Activated naive CD4-positive, alpha-beta T cell treated with anti-CD3 and anti-CD28 coated beads, Interleukin-2, amount 50 U/mL, for 16 hours (primary cell): Measurements from ENCODE around the gene ALDH1L1.
A peak's percentile ranks its signal among the peaks of the same experiment; 100 is the strongest.

Experiments
- DNase-seq: peaks from one replicate; pipeline ENCODE4 v3.0.0-alpha.2; 2020

Gene ALDH1L1

GRCh38 chr3:126116526-126116925, 63.9 kb downstream of the ALDH1L1 start:
- DNase-seq: peak; percentile 6

GRCh38 chr3:126114443-126115386, 65.7 kb downstream of the ALDH1L1 start:
- DNase-seq: peak; percentile 6

- DNase-seq: peak; percentile 10
Observed at GRCh38 chr3:126113733-126114442, 66.5 kb downstream of the ALDH1L1 start.

- DNase-seq: peak; percentile 6
Observed at GRCh38 chr3:126113238-126113555, 67.2 kb downstream of the ALDH1L1 start.

- peak; percentile 6 for DNase-seq
Observed at GRCh38 chr3:126112531-126113237, 67.7 kb downstream of the ALDH1L1 start.

- no peak for DNase-seq
Observed at GRCh38 chr3:126111566-126112475, 68.6 kb downstream of the ALDH1L1 start.

GRCh38 chr3:126111126-126111551, 69.2 kb downstream of the ALDH1L1 start:
- no peak for DNase-seq

GRCh38 chr3:126110431-126111125, 69.8 kb downstream of the ALDH1L1 start:
- DNase-seq: no peak

- no peak for DNase-seq
Observed at GRCh38 chr3:126109880-126110235, 70.5 kb downstream of the ALDH1L1 start.

- no peak for DNase-seq
Observed at GRCh38 chr3:126109146-126109879, 71.1 kb downstream of the ALDH1L1 start.

- DNase-seq: no peak
Observed at GRCh38 chr3:126108676-126109050, 71.7 kb downstream of the ALDH1L1 start.

GRCh38 chr3:126107957-126108675, 72.3 kb downstream of the ALDH1L1 start:
- DNase-seq: no peak

GRCh38 chr3:126107203-126107939, 73.0 kb downstream of the ALDH1L1 start:
- no peak for DNase-seq

- no peak for DNase-seq
Observed at GRCh38 chr3:126106336-126107202, 73.8 kb downstream of the ALDH1L1 start.

- no peak for DNase-seq
Observed at GRCh38 chr3:126105691-126106187, 74.6 kb downstream of the ALDH1L1 start.

GRCh38 chr3:126104742-126105605, 75.4 kb downstream of the ALDH1L1 start:
- no peak for DNase-seq

- DNase-seq: no peak
Observed at GRCh38 chr3:126104028-126104635, 76.3 kb downstream of the ALDH1L1 start.
